HG03196 (cell line): ENCODE results near the gene TLK2.
"Not testable (repeated sequence)": the region's sequence is repeated elsewhere in the genome, so short reads cannot be mapped to it uniquely, and the experiment has no call there.

Source experiments
- ATAC-seq: cut with Tn5 transposase; IDR thresholded peaks from one replicate; pipeline ENCODE4 v1.9.1; 2021; ENCODE audit not compliant: unreplicated experiment

Gene TLK2

DNA sequence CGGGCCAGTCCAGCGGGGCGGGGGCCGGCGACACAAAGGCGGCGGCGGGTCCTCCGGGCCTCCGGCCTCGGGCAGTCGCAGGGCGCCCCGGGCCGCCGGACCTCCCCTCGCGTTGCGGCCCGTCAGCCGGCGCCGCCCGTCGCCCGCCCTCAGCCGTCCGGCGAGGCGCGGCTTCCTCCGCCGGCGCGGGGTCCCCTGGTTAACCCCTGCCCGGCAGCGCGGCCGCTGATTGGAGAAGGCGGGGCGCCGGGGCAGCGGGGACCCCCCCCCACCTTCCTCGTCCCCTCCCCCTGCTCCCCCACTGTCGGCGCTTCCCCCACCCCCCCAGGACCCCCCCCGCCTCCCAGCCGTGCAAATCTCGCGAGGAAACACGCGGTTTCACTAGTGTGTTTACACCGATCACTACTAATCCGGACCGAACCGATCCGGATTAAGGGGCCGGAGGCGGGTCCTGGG, at the start of gene TLK2:
Gene TLK2 (plus strand): TSS at position 402 of the 456 bp plus-strand sequence. CDS start 2,301 bp downstream, outside the sequence.
- peak; percentile 72 for ATAC-seq

DNA sequence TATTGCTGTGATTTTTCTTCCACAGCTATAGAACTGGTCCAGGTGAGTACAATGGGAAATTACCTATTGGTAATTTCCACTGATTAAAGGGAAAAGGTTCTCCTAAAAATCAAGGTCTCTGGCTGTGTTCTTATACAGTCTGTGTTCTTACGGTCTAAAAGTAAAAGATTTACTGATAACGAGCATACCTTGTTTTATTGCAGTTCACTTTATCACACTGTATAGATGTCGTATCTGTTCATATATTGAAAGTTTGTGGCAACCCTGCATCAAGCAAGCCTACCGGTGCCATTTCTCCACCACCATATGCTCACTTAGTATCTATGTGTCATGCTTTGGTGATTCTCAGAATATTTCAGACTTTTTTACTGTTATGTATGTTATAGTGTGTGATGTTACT, 43.4 kb upstream of the TLK2 start:
- ATAC-seq: not testable (repeated sequence)

DNA sequence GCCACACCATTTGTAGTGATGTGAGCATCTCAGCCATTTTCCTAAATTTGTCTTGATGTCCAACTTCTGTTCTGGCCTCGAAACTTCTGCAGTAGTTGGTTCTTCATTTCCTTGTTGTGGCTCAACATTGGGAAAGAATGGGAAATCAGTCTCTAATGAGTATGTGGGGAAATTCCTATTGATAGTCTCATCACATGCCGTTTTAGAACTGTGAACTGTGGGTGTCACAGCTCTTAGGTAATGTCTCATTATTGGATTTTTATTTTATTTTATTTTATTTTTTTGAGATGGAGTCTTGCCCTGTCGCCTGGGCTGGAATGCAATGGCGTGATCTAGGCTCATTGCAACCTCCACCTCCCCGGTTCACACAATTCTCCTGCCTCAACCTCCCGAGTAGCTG, 37.4 kb upstream of the TLK2 start:
- ATAC-seq: not testable (repeated sequence)

DNA sequence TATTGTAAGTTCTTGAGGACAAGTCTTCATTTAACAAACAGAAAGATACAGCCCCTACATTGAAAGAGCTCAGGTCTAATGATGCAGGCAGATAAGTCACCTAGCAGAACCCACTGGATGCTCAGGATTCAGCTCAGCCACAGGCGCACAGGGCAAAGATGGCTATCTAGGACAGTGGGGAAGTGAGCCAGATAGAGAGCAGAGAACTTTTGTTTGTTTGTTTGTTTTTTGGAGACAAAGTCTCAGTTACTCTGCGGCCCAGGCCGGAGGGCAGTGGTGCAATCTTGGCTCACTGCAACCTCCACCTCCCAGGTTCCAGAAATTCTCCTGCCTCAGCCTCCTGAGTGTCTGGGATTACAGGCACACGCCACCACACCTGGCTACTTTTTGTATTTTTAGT, 34.6 kb upstream of the TLK2 start:
- no peak for ATAC-seq

DNA sequence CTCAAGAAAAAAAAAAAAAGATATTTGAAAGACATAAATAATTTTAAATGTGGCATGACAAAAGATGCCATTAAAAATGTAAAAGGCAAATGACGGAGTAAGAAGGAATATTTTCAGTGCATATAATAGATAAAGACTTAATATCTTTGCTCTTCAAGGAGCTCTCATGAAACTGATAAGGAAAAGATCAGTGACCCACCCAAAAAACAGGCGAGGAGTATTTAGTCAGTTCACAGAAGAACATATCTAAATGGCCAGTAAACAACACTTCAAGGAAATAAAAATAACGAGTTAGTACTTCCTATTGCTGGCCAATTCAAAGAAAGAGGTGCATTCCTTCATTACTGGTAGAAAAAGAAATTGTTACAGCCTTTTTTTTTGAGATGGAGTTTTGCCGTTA, 32.8 kb upstream of the TLK2 start:
- ATAC-seq: not testable (repeated sequence)

DNA sequence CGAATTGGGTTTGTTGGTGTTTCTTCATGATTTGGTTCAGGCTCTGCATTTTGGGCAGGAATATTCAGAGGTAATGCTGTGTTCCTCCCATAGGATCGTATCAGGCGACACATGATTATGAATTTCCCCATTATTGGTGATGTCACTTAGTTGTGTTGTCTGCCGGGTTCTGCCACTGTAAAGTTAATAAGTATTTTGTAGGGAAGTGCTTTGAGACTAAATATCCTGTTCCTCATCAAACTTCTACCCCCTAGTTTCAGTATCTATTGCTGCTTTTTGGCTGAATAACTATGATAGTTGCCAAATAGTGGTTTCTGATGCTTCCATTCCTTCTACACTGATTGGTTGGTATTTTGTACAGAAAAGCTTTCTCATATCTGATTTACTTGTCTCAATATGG, 26.4 kb upstream of the TLK2 start:
- not testable (repeated sequence) for ATAC-seq

DNA sequence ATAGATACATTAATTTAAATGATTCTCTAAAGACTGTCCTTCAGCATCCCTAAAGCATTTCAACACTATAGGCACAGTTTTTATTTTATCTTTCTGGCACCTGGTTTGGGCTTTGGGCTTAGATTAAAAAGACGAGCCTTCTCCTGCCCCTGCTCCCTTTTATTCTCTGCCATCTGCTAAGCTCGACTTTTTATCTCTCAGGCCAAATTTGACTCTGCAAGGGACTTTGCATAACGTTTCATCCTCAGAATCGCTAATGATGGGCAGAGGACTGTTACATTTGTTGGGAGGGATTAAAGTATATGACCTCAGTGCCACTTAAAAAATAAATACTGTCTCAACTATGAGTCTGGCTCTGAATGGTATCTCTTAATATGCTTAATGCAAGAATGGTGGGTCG, 25.6 kb upstream of the TLK2 start:
- not testable (repeated sequence) for ATAC-seq

DNA sequence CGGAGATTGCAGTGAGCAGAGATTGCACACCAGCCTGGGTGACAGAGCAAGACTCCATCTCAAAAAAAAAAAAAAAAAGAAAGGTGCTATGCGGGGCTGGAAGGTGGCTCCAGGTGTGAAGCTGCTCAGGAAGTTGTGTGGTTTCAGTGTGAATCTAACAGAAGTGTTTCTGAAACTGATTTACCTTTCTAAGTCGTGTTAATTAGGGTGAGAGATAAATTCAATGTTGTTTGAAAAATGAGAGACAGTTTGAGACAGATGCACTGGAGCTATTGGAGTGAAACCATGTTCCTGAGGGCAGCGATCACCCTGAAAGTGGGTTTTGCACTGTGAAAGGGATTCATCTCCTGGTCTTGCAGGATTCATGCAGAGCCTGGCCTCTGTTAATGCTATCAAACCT, 25.0 kb upstream of the TLK2 start:
- ATAC-seq: peak; percentile 36

DNA sequence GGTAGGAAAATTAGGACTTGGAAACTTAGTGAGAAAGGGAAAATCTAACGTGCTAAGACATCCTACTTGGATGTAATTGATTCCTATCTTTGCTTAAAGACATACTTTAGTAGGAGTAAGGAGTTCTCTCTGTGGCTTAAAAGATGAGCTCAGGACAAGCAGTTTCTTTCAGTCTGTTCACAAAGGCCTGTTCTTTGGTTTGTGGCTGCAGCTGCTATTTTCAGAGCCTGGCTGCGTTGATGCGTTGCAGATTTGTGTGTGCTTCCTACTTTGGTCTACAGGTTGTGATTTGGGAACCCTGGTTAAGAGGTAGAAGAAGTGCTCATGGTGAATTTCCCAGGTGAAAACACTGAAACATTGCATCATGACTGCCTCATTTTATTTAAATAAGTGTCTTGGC, 24.5 kb upstream of the TLK2 start:
- peak; percentile 57 for ATAC-seq

DNA sequence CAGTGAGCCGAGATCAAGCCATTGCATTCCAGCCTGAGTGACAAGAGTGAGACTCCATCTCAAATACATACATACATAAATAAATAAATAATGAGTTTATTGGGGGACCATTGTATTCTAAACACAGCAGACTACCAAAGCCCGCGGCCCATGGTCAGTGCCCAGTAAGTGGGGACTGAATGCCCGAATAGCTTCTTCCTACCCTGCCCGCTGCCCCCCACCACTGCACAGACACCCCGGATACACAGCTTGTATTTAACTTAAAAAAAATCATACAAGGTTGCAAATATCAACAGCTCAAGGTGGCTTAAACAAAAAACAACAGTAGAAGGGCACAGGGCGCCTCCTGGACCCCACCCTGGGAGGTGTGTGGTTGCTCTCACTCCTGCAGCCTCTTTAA, 22.6 kb upstream of the TLK2 start:
- no peak for ATAC-seq

DNA sequence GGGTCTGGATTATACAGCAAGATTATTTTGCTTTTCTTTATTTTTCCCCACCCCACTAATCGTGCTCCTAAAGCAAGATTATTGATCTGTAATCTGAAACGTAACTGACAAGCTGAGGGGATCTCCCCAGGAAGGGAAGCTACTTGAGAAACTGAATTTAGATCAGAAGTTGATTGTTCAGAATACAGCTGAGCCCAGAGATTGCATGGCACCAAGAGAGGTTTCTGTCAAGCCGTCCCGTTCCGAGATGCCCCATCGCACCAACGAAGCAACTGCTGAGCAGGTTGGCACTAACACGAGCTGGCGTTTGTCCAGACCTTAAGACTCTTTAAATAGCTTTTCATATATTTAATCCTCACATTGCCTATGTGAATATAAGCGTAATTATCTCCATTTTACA, 20.1 kb upstream of the TLK2 start:
- not testable (repeated sequence) for ATAC-seq

DNA sequence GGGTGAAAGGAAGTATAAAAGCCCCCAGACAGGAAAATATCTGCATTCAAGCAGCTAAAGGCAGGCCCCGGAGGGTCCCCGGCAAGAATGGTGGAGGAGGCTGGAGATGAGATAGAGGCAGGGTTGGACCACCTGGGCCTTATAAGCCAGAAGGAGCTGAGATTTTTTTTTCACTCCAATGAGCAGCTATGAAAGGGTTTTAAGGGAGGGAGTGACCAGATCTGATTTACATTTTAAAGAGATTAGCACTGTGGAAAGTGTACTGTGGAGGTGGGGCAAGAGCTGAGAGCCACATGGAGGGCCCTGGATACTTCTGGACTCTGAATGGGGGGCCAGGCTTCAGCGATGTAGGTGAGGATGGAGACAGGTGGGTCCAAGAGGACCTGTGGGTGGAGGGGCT, 14.2 kb upstream of the TLK2 start:
- ATAC-seq: not testable (repeated sequence)

DNA sequence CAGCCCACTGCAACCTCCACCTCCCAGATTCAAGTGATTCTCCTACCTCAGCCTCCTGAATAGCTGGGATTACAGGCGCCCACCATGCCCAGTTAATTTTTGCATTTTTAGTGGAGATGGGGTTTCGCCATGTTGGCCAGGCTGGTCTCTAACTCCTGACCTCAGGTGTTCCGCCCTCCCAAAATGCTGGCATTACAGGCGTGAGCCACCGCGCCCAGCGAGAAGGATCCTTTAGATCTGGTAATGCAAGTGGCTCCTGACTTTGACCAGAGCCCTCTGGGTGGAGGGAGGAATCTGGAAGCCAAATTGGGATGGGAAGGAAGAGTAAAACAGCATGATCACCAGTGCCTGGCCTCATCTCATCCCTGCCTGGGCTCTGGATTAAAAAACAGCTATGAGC, 13.4 kb upstream of the TLK2 start:
- ATAC-seq: not testable (repeated sequence)

DNA sequence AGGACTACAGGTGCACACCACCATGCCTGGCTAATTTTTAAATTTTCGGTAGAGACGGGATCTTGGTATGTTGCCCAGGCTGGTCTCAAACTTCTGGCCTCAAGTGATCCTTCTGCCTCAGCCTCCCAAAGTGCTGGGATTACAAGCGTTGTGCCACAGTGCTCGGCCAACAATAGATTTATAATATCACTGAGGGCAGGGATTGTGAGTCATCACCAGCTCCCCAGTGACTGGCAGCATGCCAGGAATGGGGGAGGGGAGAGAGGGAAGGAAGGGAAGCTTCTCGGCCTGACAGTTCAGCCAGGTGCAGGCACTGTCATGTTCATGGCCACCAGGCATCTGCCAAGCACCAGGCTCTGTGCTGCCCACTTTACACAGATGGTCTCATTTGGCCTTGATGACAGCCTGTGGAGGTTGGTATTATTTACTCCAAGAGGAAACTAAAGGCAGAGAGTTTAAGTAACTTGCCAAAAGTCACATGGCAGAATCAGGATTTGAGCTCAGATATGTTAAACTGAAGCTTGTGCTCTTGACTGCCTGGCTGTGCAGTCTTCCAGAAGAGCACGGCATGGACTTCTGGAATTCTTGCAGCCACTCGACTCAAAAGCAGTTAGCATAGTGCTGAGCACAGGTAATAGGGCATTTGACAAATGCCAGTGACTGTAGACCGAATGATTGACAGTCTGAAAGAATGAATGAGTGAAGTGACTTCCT, 7.8 kb upstream of the TLK2 start:
- ATAC-seq: peak; percentile 56

DNA sequence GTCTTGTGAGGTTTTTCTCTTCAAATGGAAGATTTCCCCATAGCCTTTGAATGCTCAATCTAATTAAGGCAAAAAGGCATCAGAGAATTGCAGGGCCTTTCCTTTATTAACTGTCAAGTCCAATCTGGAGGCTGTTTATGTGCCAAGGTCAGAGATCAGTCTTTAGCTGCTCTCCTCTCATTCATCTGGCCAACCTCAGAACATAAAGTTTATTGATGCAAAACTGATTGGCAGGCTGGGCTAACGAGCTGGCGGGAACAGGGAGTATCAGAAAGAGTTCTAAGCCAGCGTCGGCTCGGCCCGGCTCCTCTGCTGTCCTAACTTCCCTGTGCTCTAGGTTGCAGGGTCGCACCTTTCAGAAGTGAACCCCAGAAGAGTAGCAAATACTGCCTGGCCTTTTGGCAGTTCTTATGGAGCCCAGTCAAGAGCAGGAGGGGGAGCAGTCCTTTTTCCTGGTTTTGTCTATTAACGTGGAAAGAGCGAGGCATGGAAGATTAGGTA, 7.2 kb upstream of the TLK2 start:
- not testable (repeated sequence) for ATAC-seq

DNA sequence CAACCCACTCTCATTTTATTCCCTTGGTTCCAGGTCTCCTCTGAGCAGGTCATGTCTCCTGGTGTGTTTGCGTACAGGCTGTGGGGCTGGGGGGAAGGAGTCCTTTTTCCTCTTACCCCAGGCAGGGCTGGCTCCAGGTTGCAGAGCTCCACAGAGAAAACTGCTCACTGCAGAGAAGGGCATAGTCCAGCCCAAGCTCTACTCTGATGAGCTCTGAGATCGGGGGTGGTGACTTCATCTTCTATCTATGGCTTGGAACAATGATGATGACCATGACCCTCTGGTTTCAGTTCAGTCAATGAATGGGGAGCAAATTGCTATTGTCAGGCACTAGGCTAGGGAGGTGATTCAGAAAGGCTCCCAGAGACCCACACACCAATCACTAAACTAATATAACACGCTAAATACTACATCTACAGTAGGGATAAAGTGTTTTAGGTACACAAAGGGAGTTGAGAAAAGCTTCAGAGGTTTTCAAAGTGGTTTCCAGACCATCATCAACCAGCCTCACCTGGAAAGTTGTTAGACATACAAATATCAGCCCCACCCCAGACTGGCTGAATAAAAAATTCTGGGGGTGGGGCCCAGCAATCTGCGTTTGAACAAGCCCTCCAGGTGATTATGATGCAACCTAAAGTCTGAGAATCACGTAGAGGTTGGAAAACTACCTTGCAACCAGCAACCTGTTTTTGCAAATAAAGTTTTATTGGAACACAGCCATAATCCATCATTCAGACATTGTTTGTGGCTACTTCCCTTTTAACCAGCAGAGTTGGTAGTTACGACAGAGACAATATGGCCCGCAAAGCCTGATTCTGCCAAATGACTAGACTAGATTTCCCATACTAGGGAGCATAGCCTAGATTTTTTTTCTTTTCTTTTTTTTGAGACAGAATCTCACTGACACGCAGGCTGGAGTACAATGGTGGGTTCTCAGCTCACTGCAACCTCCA, 5.3 kb upstream of the TLK2 start:
- not testable (repeated sequence) for ATAC-seq

DNA sequence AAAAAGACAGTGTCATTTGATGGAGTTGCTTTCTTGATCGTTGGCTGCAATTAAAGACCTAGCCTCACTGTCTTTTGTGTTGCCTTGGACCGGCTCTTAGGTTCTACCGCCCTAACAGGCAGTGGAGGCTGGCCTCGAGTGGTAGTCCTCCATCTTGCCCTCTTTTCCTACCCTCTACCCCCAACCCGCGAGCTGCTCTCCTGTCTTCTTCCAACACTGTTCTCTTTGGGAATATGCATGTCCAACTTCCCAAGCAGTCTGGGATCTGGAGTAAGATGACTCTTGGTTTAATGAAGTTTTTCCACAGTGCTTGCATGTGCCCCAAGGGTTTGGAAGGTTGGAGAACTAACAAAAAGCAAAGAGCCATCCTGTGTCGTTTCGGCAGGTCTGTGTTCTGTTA, 1.5 kb upstream of the TLK2 start:
- not testable (repeated sequence) for ATAC-seq

DNA sequence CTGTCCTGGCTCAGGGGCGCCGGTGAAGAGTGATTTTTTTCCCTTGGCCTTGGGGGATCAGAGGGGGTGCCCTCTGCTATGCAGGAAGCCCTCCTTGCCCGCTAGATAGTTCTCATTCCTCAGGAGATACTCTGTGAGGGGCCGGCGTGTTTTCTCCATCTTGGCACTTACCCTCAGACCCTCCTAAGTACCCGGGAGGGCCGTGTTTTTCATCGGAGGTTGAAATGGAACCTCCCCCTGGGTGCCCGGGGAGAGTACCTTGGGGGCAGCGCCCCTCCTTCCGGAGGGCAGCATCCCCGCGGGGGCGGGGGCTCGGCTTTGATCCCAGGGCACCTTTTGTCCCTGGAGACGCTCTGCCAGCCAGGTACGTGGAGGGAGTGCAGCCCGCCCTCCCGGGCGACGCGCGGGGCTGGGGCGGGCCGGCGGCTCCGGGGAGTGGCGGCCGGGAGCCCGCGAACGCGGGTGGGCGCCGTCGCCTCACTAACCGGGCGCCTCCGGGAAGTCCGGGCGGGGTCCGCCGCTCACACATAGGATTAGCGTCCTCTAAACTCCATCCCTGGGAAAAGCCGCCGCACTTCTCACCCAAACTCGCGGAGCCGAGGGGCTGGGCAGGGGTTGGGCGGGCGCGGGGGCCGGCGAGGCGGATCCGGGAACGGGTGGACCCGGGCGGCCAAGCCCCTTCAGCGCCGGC, 762 bp upstream of the TLK2 start:
- peak; percentile 30 for ATAC-seq

DNA sequence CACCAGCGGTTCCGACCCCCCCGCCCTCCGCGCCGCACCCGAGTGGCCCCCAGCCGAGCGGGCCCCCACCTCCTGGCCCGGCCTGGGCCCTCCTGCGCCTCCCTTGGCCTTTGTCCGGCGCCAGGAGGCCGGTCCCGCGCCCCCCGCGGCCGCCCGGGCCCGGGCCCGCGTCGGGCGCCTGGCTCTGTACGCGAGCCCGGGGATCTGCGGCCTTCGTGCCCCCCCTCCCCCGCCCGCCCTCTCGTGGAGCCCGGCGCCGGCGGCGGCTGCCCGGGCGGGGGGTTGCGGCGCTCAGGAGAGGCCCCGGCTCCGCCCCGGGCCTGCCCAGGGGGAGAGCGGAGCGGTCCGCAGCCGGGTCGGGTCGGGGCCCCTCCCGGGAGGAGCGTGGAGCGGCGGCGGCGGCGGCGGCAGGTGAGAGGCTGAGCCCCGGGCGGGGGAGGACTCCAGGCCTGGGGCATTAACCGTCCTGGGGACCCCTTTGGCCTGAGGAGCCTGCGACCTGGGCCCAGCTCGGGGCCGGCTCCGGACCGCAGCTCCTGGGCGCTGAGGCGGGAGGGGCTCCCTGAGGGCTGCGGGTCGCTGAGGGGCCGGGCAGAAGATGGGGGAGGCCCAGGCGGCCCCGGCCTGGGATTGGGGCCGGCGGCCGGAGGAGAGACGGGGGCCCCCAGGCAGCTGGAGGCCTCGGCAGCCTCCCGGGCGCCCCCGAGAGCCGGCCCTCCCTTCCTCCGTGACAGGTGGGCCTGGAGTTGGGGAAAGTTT, 434 bp downstream of the TLK2 start:
- ATAC-seq: peak; percentile 34

DNA sequence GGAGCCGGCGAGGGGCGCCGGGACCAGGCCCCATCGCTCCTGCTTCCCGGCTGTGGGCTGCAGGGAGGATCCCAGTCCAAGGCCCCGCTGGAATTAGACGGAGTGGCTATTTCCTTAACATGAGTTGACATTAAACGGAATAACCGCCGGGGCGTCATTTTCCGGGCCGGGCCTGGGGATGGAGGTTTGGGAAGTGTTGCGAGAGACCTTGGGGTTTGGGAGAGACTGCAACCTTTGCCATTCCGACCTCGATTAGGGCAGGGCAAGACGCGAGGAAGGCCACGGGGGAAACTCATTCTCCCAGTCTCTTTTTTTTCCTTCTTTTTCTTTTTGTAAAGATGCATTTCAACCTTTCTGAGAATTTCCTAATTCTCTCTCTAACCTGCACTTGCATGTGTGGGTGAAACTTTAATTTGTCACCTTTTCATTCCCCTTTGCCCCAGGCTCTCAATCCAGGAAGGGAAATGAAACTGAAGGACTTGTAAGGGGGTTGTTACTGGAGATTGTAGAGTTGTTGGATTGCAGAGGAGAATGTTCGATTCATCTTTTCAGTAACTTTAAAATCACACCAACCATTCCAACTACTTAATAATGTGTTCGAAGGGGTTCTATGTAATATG, 1.1 kb downstream of the TLK2 start:
- not testable (repeated sequence) for ATAC-seq
